GM19463 (cell line): ENCODE data around the gene UBL3.

ENCODE experiments used
- ATAC-seq: cut with Tn5 transposase; IDR thresholded peaks from one replicate; pipeline ENCODE4 v1.9.1; 2021; ENCODE audit warnings: mild to moderate bottlenecking, moderate library complexity; ENCODE audit not compliant: unreplicated experiment

Gene UBL3

DNA sequence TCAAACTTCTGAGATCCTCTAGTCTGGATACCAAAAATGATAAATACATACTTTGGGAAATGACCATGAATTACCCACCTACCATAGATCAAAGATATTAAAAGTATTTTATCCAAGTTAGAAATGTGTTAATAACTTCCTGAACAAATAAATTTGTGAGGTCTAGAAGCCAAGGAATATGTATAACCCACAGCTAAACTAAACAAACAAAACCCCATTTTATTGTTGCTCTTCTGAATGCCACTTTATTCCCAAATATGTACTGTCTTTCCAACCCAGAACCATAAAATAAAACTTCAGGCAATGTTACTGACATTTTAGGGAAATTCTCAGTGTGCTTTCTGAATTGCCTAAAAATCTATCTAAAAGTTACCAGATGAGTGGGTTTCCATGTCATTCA lies 35.1 kb downstream of the UBL3 start:
- ATAC-seq = no peak

DNA sequence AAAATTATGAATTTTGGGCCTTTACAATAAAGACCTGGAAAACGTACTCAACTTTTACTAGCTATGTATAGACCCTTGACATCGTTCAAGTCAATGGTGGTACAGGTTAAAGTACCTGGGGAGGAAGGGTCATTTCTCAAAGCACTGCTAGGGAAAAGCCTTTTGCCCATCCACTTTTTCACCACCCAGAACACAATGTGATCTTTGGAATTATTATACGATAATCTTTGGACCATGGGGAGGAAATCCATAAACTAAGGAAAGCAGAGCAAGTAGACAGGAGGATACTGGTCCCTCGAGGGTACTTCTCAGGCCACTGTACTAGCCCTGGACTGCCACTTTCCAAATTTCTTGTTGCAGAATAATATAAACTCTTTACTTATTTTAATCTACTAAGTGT lies 39.5 kb downstream of the UBL3 start:
- no peak for ATAC-seq

DNA sequence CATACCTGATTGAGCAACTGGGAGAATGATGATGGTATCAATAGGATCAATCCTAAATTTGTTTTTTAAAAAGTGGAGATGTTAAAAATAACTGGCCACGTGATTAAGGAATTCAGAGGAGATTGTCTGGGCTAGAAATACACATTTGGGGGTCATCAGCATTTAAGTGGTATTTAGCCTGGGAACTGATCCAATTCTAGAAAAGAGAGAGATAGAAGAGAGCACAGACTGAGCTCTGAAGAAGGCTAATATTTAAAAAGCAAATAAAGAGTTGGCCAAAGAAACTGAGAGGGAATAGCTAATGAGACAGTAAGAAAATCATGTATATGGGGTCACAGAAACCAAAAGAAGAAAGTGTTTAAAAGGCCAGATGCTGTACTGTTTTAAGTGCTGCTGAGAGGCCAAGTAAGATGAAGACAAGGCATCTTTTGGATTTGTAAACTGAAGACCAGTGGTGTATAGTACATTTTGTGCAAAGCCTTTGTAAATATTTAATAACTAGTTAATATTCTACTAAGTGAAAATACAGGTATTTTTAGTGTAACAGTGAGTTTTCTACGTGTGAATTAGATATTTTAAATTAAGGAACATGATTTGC lies 40.2 kb downstream of the UBL3 start:
- no peak for ATAC-seq

DNA sequence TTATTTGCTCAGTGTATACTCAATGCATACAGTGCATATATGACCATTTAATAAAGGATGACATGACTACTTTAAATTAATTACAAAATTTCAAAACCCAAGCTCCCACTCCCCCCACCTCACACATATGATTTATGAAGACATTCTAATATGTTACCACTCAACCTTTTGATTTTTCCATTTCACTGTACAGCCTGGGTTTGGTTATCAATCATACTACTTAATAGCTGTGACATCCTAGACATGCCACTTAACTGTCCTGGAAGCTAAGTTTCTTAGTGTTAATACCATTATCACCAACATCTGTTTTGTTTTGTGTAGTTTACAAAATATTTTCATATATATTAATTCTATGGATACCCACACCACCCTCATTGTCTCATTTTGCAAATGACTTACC lies 42.2 kb downstream of the UBL3 start:
- ATAC-seq = no peak

DNA sequence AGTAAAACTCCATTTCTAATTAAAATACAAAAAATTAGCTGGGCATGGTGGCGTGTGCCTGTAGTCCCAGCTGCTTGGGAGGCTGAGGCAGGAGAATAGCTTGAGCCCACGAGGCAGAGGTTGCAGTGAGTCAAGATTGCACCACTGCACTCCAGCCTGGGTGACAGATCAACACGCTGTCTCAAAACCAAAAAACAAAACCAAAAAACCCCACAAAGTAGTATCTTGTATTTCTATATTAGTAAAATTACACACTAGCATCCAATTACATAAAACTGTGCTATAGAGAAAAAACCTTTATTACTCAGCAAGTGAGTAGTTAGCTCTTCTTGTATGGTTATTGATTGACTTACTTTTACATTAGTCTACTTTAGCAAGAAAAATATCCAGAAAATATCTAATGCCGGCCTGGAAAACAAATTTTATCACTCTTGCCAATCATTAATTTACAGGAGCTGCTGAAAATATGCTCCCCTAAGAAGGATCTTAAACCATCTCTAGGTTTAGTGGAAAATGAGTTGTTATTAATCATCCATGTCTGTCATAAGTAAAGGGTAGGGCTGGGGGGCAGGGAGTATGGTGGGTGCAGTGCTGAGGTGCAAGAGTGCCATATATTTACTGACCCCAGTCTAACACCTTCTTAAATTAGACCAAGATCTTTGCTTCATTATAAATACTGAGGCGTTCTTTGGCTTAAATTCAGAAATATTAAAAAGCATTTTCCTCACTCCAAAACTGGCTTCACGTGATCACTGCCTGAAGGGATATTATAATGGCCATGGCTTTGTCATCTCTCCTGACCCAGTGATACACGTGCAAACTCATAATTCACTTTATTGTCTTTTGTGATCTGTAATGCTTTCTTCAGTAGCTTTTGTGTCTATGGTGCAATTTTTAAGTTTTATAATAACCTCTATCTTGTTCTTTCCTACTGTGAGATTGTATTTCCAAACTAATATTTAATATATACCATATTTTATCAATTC lies 44.1 kb downstream of the UBL3 start:
- peak; percentile 50 for ATAC-seq

DNA sequence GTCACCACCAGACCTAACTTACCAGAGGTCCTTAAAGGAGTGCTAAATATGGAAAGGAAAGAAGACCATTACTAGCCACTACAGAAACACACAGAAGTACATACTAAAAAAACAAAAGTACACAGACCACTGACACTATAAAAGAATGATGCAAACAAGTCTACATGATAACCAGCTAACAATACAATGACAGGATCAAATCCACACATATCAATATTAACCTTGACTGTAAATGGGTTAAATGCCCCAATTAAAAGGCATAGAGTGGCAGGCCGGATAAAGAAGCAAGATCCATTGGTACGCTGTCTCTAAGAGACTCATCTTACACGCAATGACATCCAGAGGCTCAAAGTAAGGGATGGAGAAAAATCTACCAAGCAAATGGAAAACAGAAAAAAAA lies 47.2 kb downstream of the UBL3 start:
- ATAC-seq = no peak

DNA sequence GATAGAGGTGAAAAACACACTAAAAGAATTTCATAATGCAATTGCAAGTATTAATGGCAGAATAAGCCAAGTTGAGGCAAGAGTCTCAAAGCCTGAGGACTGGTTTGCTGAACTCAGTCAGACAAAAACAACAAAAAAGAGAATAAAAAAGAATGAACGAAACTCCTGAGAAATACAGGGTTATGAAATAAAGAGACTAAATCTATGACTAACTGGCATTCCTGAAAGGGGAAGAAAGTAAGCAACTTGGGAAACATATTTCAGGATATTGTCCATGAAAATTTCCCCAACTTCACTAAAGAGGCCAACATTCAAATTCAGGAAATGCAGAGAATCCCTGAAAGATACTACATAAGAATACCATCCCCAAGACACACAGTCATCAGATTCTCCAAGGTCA lies 47.8 kb downstream of the UBL3 start:
- no peak for ATAC-seq

DNA sequence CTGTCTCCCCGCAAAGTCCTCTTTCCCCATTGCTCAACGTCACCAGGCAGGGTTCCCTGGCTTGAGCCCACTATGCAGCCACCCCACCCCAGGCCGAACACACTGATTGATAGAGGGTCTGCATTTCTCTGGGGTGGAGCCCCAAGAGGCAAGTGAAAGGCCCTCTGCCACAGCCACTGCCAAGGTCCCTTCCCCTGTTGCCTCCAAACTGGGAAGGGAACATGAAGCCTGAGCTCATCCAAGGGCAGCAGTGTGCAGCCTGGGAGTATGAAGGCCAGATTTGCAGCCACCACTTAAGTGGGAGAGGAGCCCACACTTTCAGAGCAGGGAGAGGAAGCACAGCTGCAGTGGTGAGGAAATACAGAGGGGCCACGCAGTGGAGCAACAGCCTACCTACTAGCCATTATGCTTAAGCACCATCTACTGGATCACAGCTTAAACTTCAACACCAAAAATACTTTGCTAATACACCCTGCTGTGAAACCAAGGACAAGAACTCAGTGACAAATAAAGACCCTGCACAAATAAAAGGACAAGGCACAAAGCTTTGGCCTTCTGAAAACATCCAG lies 48.6 kb downstream of the UBL3 start:
- ATAC-seq = no peak

DNA sequence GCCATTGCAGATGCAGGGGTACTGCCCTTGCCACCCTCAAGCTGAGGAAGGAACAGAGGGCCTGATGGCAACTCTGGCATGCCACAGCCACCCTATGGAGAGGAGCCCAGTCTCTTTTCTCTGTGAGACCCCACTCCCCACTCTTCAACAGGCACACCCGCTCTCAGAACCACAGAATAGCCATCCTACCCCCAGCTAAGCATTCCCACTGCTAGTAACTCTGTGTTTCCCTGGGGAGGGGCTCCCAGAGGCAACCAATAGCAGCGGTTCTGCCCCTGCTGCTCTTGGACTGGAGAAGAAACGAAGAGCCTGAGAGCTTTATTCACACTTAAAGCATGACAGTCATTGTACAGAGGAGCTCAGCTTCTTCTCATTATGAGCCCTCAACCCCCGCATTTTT lies 49.3 kb downstream of the UBL3 start:
- ATAC-seq = no peak

DNA sequence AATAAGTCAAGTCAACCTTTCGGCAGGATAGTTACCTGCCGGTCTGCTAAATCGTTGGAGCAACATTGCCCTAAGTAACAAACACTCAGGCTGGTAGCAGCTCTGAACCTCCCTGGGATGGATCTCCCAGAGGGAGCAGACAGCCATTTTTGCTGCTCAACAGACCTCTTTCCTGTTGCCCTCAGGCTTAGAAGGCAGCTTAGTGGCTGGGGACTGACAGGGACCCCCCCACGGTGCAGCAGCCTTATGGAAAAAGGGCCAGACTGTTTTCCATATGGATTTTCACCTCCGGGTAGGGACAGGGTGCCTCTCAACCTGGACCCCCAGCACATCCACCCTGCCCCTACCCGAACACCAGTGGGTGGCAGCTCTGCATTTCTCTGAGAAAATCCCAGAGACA lies 49.7 kb downstream of the UBL3 start:
- no peak for ATAC-seq

DNA sequence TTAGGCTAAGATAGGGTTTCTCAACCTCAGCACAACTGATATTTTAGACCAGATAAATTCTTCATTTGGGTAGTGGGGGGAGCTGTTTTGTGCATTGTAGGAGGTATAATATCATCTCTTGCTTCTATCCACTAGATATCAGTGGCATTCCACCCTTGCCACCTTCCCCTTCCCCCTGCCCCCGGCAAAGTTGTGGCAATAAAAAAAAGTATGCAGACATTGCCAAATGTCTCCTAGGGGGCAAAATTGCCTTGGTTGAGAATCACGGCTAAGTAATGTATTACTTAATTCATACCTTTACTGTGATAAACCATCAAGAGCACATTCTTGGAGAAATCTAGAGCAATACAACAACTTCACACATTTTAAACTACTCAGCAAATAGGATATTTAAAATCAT lies 51.4 kb downstream of the UBL3 start:
- no peak for ATAC-seq

DNA sequence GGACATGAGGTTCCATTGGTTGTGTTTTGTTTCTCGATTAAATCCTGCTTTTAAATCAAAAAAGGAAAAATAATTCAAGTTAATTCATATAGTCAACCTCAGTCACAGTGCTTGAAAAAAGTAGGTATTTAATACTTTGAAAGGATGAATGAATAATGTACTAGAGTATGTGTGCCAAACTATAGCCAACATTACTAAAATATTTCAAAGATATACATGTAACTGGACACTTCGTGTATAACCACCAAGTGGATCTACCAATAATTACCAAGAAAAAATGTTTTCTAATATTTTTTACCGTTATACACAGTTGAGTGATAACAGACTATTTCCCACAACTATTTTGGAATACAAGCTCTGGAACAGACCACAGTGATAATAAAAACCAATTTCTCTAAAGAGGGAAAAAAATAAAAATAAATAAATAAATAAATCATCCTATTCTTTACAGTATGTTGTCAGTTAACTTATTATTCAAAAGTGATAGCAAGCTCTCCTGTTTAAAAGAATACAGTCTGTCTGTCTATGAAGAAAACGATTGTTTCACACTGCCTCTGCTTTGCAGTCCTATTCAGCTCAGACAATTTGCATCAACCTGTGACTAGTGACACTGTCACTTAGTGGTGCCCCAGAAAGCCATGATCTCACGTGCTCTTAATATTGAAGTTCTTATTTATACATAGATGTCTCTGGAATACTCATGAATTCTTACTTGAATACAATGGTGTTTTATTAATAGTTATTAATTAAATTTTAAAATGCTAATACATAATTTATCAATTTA lies 58.2 kb downstream of the UBL3 start:
- no peak for ATAC-seq

DNA sequence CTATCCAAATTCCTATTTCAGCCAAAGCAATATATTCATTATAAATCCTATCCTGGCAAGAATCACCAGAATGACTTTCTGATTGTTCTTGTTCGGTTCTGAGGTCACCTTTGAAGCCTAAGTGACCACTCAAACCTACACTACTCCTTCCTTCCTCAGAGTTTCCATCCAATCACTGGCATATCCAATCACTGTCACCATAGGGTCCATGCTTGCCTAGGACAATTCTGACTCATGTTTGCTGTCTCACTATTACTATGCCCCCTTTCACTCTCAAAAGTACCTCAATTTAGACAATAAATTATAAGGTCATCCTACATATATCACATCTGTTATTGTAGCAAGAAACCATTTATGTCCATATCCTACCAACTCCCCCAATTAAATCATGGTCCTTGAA lies 58.9 kb downstream of the UBL3 start:
- ATAC-seq = no peak

DNA sequence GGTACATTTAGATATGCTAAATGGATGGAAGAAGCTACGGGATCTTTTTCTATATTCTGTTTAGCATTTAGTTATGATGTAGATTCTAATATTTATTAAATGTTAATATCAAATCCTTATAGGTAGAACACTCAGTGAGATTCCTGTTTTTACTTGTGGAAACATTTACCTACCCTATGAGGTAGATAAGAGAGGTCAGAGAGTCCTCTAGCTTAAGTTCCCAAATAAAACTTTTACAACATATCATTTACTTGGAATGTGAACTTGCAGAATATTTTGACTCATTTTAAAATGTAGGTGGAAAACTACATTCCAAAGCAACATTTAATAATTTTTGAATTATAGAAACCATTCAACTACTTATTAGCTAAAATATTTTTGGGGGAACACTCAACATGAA lies 63.7 kb downstream of the UBL3 start:
- no peak for ATAC-seq

DNA sequence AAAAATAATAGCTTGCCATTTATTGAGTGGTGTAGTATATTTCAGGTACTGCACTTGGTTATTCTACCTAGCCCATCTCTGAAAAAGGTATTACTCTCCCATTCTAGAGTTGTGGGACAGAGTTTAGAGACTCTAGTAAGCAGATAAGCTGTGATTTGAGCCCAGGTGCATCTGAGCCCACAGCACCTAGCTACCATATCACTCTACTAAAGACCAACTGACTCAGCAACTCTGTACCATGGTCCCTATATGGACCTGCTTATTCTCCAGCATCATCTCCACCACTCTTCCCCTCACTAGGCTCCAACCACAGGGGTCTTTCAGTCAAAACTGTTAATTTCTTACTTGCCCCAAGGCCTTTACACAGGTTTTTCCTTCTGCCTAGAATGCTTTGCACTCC lies 64.4 kb downstream of the UBL3 start:
- no peak for ATAC-seq

DNA sequence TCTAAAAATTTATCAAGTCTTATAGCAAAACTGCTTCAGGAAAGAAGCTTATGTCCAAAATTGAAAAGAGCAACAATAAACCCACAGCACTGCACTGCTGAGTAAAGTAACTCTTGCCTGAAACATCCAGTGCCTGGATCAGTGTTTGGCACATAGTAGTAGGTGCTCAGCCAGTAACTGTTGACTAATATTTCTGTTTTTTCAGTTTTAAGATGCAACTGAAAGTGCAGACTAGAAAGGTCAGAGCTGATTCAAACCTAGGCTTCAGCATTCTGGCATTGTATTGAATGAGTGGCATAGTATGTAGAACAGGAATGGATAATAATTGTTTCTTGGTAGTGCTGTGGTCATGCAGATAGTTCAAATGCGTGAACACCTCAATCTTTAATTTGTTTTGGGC lies 67.6 kb downstream of the UBL3 start:
- ATAC-seq = no peak

DNA sequence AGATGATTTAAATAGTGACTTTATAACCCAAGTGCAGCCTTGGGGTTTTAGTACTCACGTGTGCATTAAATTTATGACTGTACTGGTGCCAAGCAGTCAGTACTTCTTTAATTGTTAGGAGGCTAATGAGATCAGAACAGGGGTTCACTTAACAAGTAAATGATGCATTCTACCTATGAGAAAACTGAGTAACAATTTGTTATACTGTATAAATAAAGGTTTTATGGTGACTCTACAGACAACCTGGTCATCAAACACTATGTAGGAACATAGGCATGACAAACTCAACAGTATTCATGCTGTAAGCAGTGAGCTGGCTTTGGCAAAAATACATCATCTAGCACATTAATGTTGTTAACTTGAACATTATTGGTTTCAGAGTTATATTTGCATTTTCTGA lies 75.6 kb downstream of the UBL3 start:
- no peak for ATAC-seq

DNA sequence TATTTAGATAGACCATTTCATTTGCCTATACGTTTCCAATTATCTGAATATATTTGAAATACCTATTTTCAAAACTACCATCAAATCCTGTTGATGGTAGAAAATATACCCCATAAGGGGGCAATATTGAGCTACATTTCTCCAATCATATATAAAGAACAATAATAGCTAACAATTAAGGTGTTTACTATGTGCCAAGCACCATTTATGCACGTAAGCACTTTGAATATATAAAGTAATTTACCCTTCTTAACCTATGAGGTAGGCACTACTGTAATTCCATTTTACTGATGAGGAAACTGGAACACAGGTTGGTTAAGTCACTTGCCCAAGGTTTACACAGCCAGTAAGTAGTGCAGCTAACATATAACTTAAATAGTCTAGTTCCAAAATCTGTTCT lies 79.2 kb downstream of the UBL3 start:
- ATAC-seq = no peak

DNA sequence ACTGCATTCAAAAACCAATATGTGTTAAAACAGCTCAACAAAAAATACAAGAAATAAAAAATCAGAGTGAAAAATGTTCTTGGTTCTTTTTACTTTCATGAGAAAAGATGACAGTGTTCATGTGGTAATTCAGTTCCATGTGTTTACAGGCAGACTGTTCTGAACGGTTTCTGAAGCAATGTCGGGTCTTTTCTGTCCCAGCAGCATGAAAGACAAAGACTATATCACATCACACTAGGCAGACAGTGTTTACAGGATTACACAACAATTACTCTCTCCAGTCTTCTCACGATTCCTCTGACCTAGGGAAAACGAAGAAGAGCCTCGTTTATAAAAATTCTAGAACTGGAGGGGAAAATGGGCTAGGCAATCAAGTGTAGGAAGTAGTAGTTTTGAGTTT lies 83.4 kb downstream of the UBL3 start:
- ATAC-seq = no peak

DNA sequence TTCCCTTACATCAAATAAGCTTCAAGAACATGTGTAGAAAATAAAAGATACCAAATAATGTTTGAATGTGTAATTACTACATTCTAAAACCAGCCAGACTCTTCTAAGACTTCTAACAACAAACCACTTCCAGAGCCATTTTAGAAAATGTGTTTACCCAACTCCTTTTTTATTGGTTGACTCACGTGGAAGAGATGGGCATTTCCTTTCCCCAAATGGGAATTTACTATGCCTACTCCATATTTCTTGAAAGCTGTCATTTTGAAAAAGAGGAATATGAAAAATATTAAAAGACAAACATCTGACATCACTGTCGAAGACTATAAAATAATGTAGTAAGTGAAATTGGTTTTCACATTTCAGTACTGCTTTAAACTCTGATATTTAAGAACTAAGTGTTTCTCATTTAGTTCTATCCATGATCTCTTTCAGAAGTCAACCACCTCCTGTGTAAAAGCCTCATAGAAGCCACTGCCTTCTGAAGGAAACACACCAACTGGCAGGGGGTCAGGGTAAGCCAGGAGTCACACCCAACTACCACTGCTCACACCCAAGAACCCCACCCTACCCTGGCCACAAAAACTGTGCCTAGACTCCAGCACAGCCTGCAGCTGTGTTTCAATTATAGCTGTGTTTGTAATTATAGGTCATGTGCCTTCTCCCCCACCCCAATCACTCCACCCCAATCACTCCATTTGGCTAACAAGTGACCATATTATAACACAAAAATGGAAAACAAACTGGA lies 86.8 kb downstream of the UBL3 start:
- ATAC-seq = no peak

DNA sequence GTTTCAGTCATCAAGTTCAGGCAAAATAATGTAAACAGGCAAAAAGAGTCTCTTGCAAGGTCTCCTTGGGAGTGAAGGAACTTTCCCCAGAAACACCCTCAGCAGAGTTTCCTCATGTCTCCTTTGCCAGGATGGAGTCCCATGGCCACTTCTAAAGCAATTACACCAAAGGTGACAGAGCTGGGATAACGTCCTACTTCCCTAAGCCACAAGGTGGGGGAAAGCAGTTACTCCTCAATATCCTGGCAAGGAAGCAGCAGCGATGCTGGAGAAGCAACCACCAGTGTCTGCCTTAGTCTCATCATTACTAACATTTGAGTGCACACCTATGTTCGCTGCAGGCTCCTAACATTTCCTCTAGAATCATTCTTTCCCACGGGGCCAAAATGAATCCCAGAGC lies 88.6 kb downstream of the UBL3 start:
- ATAC-seq = no peak
